BLaER1 (cell line): ENCODE results near the gene C12orf57.
A peak's percentile ranks its signal among the peaks of the same experiment; 100 is the strongest.

Source experiments
- H3K27ac ChIP-seq: shearing (Covaris generic); formaldehyde crosslinking; 2 replicates; pipeline ENCODE4 v1.8.1; 2022
- H3K27me3 ChIP-seq: shearing (Covaris generic); formaldehyde crosslinking; 2 replicates; pipeline ENCODE4 v1.8.1; 2022
- H3K36me3 ChIP-seq: shearing (Covaris generic); formaldehyde crosslinking; 2 replicates; pipeline ENCODE4 v1.8.1; 2022
- H3K4me1 ChIP-seq: shearing (Covaris generic); formaldehyde crosslinking; 2 replicates; pipeline ENCODE4 v1.8.1; 2022
- H3K4me2 ChIP-seq: shearing (Covaris generic); formaldehyde crosslinking; 2 replicates; pipeline ENCODE4 v1.8.1; 2022
- H3K4me3 ChIP-seq: shearing (Covaris generic); formaldehyde crosslinking; 2 replicates; pipeline ENCODE4 v1.8.1; 2022
- H3K9ac ChIP-seq: shearing (Covaris generic); formaldehyde crosslinking; 2 replicates; pipeline ENCODE4 v1.8.1; 2022
- H3K9me3 ChIP-seq: shearing (Covaris generic); formaldehyde crosslinking; 2 replicates; pipeline ENCODE4 v1.8.1; 2022
- H4K20me1 ChIP-seq: shearing (Covaris generic); formaldehyde crosslinking; 2 replicates; pipeline ENCODE4 v1.8.1; 2022
- Cebpa-rat ChIP-seq: shearing (Covaris generic); IDR thresholded peaks from 2 replicates; pipeline ENCODE4 v1.8.1; 2022

C12orf57 gene, protein sequence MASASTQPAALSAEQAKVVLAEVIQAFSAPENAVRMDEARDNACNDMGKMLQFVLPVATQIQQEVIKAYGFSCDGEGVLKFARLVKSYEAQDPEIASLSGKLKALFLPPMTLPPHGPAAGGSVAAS

GRCh38 chr12:6943722-6944380 is at the start of gene C12orf57, which contains the start of gene RNU7-1:
Gene C12orf57, plus strand, starts transcription at chr12:6944022. Its CDS starts 100 bp downstream, at chr12:6944122.
Gene RNU7-1, plus strand, starts transcription at chr12:6943816.
- no peaks in the 10 kb centered on the region for H3K9me3 ChIP-seq
- H3K36me3 ChIP-seq = peaks cover 41% of the 10 kb centered on the region
- peak within 1 kb of the TSS; percentile 99 for H3K4me2 ChIP-seq
- H3K27me3 ChIP-seq = no peaks in the 10 kb centered on the region
- H3K27ac ChIP-seq = peak within 1 kb of the TSS; percentile 95
- H3K9ac ChIP-seq = peak within 1 kb of the TSS; percentile 95
- TF ChIP-seq Cebpa-rat = no peak
- no peaks in the 10 kb centered on the region for H4K20me1 ChIP-seq
- peaks cover 65% of the 10 kb centered on the region for H3K4me1 ChIP-seq
- peak within 1 kb of the TSS; percentile 82 for H3K4me3 ChIP-seq

GRCh38 chr12:6894321-6894720 is 49.5 kb upstream of the C12orf57 start:
- Histone ChIP-seq H3K27ac (no peak overlapping the region), H3K4me3 (no peak overlapping the region)
- no peak for TF ChIP-seq Cebpa-rat

GRCh38 chr12:6896846-6897435 is 46.9 kb upstream of the C12orf57 start:
- no peak overlapping the region for H3K4me3 ChIP-seq
- H3K9ac ChIP-seq = no peak overlapping the region
- H4K20me1 ChIP-seq = no peaks in the 10 kb centered on the region
- H3K4me1 ChIP-seq = peaks cover 10% of the 10 kb centered on the region
- no peak for TF ChIP-seq Cebpa-rat
- H3K27me3 ChIP-seq = no peaks in the 10 kb centered on the region
- no peak overlapping the region for H3K4me2 ChIP-seq
- H3K9me3 ChIP-seq = no peaks in the 10 kb centered on the region
- no peaks in the 10 kb centered on the region for H3K36me3 ChIP-seq
- H3K27ac ChIP-seq = no peak overlapping the region

More at GRCh38 chr12:6894321-6894720, 49.5 kb upstream of the C12orf57 start:
- Histone ChIP-seq H3K27me3 (no peaks in the 10 kb centered on the region), H3K9ac (no peak overlapping the region), H3K36me3 (no peaks in the 10 kb centered on the region), H4K20me1 (no peaks in the 10 kb centered on the region), H3K4me1 (peaks cover 20% of the 10 kb centered on the region), H3K9me3 (no peaks in the 10 kb centered on the region), H3K4me2 (no peak overlapping the region)

DNA sequence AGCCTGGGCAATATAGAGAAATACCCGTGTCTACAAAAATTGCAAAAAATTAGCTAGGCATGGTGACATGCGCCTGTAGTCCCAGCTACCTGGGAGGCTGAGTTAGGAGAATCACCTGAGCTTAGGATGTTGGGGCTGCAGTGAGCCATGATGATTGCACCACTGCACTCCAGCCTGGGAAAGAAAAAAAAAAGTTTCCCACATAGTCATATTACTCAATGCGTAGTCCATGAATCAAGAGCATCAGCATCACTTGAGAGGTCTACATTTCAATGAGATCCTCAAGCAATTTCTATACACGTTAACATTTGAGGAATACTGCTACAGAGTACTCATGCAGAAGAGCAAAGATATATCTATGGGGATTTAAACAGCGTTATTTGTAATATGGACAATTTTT is 44.4 kb upstream of the C12orf57 start:
- H3K4me1 ChIP-seq = peaks cover 17% of the 10 kb centered on the region
- H3K9ac ChIP-seq = no peak overlapping the region
- no peaks in the 10 kb centered on the region for H3K9me3 ChIP-seq
- H3K36me3 ChIP-seq = no peaks in the 10 kb centered on the region
- no peaks in the 10 kb centered on the region for H4K20me1 ChIP-seq
- H3K27ac ChIP-seq = no peak overlapping the region
- H3K27me3 ChIP-seq = no peaks in the 10 kb centered on the region
- H3K4me3 ChIP-seq = no peak overlapping the region
- H3K4me2 ChIP-seq = no peak overlapping the region
- no peak for TF ChIP-seq Cebpa-rat

DNA sequence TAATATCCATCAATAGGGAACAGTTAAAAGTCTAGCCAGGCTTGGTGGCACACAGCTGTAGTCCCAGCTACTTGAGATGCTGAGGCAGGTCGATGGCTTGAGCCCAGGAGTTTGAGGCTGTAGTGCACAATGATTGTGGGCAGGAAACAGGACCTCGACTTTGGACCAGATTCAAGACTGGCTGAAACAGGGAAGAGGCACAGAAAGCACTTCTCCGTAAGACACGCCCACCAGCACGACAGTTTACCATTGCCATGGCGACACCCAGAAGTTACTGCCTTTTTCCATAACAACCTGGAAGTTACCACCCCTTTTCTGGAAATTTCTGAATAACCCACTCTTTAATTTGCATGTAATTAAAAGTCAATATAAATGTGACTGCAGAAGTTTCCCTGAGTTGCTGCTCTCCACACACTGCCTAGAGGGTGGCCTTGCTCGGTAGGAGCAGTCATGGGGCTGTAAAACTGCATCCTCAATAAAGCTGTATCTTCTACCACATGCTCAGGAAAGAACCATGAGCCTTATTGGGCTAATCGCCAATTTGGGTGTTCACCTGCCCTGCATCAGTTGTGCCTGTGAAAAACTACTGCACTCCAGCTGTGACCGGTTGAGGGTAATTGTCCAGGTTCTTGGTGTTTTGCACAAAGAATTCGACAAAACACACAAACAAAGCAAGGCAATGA is 43.8 kb upstream of the C12orf57 start:
- Histone ChIP-seq H3K9me3 (no peaks in the 10 kb centered on the region), H3K36me3 (no peaks in the 10 kb centered on the region), H3K27ac (no peak overlapping the region), H3K9ac (no peak overlapping the region), H3K4me3 (no peak overlapping the region), H3K27me3 (no peaks in the 10 kb centered on the region), H3K4me1 (peaks cover 19% of the 10 kb centered on the region), H3K4me2 (peak overlapping the region; percentile 10; the same call in 1 of the 2 replicates), H4K20me1 (no peaks in the 10 kb centered on the region)
- no peak for TF ChIP-seq Cebpa-rat

- H3K27ac ChIP-seq = no peak overlapping the region
- TF ChIP-seq Cebpa-rat = no peak
- no peaks in the 10 kb centered on the region for H3K9me3 ChIP-seq
- H3K9ac ChIP-seq = no peak overlapping the region
- H3K4me3 ChIP-seq = no peak overlapping the region
- no peaks in the 10 kb centered on the region for H4K20me1 ChIP-seq
- H3K4me2 ChIP-seq = no peak overlapping the region
- H3K4me1 ChIP-seq = peaks cover 26% of the 10 kb centered on the region
- peaks cover 13% of the 10 kb centered on the region; the same call in 1 of the 2 replicates for H3K36me3 ChIP-seq
- H3K27me3 ChIP-seq = no peaks in the 10 kb centered on the region
Measured at GRCh38 chr12:6902448-6902847, 41.4 kb upstream of the C12orf57 start.

GRCh38 chr12:6903722-6904121 is 40.1 kb upstream of the C12orf57 start:
- no peaks in the 10 kb centered on the region for H3K9me3 ChIP-seq
- no peak overlapping the region for H3K4me3 ChIP-seq
- peaks cover 20% of the 10 kb centered on the region; the same call in 1 of the 2 replicates for H3K36me3 ChIP-seq
- no peak overlapping the region for H3K27ac ChIP-seq
- no peaks in the 10 kb centered on the region for H4K20me1 ChIP-seq
- H3K9ac ChIP-seq = no peak overlapping the region
- H3K4me1 ChIP-seq = peaks cover 26% of the 10 kb centered on the region
- peak overlapping the region; percentile 99 for H3K4me2 ChIP-seq
- no peak for TF ChIP-seq Cebpa-rat
- no peaks in the 10 kb centered on the region for H3K27me3 ChIP-seq

- TF ChIP-seq Cebpa-rat = no peak; the same call in 1 of the 2 replicates
- Histone ChIP-seq H3K36me3 (peaks cover 20% of the 10 kb centered on the region; the same call in 1 of the 2 replicates), H3K4me1 (peaks cover 25% of the 10 kb centered on the region), H3K9ac (peak within 1 kb of the TSS; percentile 75), H3K9me3 (no peaks in the 10 kb centered on the region), H3K27me3 (no peaks in the 10 kb centered on the region), H3K4me2 (peak within 1 kb of the TSS; percentile 99), H3K27ac (peak within 1 kb of the TSS; percentile 60), H4K20me1 (no peaks in the 10 kb centered on the region), H3K4me3 (peak within 1 kb of the TSS; percentile 74)
Measured at GRCh38 chr12:6904280-6905276, 39.2 kb upstream of the C12orf57 start, which contains the start of gene LRRC23. Gene LRRC23, plus strand, starts transcription at chr12:6904822. Its CDS starts 812 bp downstream, at chr12:6905634.
